T-helper 2 cell treated with Interferon-gamma antibody and Interleukin-4, amounts not matched to agents 100 ng/mL and 5 ng/mL, for 36 hours (primary cell): ENCODE results near the gene MFF. TPM values are rescaled to one million over a fixed set of nuclear protein-coding genes. Genes with fewer than 3 reads are reported as not detected.

Experiments used
- intact Hi-C: fragments of 100-400 bp; cut with micrococcal nuclease; formaldehyde crosslinking; loops from one replicate; pipeline ENCODE4 v1.15.1; 2023
- total RNA-seq: library from RNA; stranded (reverse); gene quantifications from 2 replicates; pipeline ENCODE4 v1.2.3, GENCODE V29; 2022

The MFF gene, protein sequence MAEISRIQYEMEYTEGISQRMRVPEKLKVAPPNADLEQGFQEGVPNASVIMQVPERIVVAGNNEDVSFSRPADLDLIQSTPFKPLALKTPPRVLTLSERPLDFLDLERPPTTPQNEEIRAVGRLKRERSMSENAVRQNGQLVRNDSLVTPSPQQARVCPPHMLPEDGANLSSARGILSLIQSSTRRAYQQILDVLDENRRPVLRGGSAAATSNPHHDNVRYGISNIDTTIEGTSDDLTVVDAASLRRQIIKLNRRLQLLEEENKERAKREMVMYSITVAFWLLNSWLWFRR
- 60.8 and 62.8 TPM in 2 replicates for total RNA-seq

DNA sequence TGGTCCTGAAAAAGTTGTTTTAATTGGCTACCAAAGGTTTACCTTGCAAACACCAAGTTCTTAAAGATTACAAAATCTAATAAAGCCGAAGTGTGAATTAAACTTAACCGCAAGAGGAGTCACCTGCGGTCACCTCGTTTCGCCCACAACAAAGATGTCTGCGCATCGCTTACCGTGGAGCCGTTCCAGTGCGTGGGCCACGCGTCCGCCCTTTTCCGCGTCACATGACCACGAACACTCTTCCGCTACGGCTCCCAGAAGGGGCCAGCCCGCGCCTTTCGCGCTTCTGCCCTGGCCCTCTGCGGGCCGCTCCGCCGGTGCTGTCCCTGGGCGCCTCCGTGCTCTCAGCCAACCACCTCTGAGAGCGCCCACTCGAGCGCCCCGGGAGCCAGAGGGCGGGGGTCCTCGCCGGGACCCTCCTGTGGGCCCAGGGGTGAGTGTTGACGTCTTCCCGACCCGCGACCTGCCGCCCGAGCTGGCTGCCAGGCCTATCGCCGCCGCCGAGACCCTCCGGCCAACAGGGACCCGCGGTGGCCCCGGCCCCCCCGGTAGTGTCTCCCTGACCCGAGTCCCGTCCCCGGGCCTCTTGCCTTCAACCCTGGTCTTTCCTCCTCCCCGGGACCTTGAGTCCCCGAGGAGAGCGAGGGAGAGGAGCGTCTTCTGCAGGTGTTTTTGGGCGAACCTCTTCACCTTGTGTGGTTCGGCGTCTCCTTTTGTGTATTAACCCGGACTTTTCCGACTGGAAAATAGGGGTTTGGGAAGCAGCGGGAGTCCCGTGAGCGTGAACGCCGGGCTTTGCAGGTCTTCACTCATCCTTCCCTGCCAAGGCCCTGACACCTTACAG, at the start of gene MFF:
MFF (plus strand) TSS at position 257 of the 844 bp plus-strand sequence. CDS start 5,415 bp downstream, outside the sequence.
- intact Hi-C loops: loop anchor here (1.0 to 2.0 kb wide), 2 partner anchors 148 to 489 kb away; partner anchors contain the start of genes AGFG1 and RHBDD1

DNA sequence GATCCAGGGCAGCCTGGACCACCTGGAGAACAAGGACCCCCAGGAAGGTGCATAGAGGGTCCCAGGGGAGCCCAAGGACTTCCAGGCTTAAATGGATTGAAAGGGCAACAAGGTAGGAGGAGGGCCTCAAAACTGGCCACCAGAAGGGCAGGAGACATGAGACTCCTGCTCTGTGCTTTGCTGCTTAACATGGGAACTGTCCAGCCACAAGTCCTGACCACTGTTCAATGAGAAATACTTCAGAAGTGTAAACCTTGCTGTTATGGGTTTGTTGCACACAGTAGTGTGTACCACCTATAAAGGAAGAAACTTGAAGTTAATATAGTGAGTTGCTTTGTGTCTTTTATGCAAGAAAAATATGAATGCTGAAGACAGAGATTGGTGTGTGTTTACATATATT, 44.2 kb upstream of the MFF start:
- intact Hi-C loops: no loop called here

DNA sequence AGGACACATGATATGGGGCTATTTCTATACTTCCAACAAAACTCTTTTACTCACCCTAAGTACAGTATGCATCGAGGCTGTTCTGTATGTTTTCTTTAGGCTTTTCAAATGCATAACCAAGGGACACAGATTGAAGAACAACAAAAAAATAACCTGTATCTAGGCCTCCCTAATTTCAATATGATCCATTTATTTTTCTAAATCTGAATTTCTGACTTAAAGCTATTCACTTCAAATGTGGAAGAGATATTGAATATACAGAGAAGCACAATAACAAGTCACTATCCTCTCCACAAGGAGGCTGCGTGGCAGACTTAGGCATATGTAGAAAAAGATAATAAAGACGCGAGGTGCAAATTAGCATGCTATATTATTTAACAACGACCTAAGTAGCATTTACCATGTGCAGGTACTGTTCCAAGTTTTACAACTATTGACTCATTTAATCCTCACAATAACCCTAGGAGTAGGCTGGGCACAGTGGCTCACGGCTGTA, 39.3 kb upstream of the MFF start:
- intact Hi-C loops: no loop called here

DNA sequence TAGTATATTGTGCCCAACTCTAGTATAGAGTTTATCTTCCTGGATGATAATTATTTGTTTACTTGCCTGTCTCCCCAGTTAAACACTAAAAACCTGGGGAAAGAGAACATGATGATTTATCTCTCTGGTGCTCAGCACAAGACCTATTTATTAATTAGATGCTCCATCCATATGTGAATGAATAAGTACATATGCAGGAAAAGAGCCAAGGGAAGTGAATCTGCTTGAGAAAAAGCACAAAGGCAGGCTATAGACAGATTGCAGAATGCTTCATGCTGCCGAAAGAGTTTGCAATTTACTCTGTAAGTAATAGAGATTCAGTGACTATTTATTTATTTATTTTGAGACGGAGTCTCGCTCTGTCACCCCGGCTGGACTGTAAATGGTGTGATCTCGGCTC, 37.3 kb upstream of the MFF start:
- intact Hi-C loops: no loop called here

DNA sequence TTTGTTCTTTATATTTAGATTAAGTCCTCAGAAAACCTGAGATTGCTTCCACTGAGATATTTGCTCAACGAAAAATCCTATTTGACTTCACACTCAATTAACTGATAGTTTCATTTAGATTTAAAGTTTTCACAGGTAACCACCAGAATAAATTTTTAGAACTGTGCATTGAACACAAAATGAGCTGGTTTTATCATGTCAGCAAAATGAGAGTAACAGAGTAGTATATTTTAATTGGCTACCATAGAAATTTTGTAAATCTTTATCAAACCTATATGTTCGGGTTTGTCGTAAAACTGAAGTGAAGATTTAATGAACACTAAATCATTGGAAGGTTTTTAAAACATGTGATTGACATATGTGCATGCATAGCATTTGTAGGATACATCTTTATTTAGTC, 32.7 kb upstream of the MFF start:
- intact Hi-C loops: no loop called here

DNA sequence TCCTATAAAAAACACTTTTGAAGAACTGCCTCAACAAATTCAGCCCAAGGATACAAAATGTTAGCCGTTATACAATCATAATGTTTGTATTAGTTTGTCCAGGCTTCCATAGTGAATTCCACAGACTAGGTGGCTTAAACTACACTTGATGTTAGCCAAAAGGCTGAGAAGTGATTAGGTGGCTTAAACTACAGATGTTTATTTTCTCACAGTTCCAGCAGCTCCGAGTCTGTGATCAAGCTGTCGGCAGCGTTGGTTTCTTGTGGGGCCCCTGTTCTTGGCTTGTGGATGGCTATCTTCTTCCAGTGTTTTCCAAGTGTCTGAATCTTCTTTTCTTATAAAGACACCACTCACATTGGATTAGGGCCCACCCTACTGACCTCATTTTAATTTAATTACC, 31.5 kb upstream of the MFF start:
- intact Hi-C loops: no loop called here

DNA sequence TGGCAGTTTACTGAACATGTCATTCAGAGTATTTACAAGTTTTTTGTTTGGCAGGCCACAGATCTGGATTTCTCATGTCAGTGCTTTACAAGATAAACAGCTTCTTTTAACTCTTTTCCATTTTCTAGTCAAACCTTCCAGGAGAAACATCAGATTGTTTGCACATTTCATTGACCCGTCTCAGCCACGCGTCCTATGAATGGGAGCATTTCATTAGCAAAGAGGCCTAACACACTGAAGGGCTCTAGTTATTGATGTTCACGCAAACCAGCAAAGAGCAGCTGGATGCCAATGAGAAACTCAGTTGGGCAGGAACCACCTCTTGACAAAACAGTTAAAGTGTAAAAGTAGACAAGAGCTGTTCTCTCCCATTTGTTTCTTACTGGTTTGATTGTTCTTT, 29.2 kb upstream of the MFF start:
- intact Hi-C loops: no loop called here

DNA sequence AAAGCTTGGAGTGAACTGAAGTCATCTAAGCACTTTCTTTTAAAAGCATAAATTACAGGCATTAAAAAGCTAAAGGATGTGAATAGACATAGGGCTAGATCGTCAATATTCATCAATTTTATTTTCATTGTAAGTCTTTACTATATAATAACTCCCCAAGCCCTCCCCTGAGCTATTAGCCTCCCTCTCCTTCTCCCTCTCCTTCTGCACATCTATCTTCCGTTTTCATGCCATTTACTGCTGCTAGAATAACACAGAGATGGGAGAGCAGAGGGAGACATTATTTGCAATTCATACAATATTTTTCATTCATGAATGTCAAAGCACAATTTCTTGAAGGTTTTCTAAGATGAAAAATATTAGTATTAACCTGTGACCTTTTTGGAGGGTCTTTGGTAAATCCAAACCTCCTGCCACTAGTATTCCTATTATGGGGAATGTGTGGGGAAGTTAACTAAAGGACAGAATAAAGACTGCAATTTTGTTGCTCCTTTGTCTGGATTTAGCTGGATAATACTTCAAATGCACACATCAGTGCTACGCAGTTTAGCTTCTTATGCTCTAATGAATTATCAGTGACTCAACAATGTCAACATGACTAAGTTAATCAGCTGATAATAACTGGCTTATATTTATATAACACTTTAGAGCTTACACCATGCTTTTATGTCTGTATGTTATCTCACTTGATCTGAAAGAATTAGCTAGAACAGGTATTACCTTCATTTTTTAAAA, 28.2 kb upstream of the MFF start:
- intact Hi-C loops: no loop called here

DNA sequence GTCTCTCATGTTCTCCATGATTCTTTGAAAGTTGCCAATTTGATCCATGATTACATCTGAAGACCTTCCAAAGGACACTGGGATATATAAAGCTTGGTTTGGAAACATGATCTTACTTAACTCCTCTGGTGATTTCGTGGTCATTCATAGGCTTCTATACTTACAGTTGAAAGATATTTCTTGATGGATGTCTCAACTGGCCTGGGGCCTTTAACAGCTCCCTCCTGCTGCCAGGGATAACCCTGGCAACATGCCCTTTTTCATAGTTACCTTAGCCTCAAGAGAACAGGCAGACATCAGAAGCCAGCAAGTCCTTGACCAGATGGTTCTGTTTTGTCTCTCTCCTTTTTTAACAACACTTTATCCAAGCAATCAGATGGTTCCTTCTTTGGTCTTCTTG, 23.5 kb upstream of the MFF start:
- intact Hi-C loops: no loop called here

DNA sequence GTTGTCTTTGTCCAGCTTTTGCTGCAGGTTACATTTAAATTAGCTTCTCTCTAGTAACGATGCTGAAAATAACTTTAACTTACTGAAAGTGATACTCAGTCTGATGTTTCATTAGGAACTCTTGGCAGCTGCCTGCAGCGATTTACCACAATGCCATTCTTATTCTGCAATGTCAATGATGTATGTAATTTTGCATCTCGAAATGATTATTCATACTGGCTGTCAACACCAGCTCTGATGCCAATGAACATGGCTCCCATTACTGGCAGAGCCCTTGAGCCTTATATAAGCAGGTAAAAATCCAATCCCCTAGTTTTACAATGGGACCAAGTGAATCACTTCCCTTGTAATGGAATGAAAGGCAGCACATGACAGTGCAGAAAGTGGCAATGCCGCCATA, 16.3 kb upstream of the MFF start:
- intact Hi-C loops: no loop called here

DNA sequence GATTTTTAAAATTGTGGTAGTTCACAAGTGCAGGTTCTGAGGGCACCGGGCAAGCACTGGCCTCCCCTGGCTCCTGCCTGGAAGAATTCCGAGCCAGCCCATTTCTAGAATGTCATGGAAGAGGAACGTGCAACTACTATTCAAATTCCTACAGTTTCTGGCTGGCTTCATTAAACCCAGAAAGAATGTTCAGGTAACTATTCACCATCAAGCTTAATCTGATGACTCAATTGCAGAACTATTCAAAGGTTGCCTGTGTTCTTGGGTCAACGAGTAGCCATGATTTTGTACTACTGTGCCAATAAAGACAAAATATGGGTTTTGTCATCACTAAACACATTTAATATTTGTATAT, 14.3 kb upstream of the MFF start:
- intact Hi-C loops: no loop called here

DNA sequence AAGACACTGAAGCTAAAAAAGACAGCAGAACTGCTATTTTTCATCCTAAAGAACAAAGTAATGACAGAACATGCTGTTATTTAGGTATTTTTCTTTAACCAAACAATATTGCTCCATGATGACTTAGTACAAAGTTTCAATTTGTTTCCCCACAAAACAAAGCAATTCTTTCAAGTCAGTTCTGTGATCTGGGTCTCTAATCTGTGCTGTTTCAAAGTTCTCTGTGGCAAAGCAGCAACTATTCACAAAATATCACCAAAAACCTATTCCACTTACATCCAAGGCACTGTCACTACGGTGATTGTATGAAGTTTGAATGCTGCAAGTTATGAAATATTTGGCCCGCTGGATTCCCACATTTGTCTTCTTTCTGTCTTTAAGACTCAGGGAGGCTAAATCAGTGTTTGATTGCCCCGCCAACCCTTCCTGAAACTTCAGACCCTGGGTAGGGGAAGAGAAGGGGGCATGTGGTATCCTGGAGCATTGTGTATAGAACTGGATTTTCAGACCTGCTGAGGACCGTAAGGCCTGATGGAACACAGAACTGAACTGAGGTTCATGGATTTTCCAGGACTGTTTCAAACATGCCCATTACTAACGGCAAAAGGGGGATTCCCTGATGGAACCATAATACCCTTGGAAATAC, 13.1 kb upstream of the MFF start:
- intact Hi-C loops: no loop called here

DNA sequence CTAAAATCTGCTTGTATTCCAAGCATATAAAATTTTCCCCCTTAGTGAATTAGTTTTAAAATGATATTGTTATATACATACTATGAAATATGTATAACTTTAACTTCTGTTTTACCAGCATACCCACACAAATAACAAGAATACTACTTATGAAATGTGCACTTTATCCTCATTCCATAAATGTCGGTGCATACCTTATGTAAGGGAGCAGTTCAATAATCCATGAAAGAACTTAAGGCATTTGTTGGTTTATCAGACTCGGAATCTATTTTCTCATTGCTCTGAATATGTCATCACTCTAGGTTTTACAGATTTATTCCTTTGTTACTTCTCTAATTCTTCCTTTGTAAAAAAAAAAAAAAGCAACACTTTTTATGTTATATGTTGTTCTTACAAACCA, 12.5 kb upstream of the MFF start:
- intact Hi-C loops: no loop called here

DNA sequence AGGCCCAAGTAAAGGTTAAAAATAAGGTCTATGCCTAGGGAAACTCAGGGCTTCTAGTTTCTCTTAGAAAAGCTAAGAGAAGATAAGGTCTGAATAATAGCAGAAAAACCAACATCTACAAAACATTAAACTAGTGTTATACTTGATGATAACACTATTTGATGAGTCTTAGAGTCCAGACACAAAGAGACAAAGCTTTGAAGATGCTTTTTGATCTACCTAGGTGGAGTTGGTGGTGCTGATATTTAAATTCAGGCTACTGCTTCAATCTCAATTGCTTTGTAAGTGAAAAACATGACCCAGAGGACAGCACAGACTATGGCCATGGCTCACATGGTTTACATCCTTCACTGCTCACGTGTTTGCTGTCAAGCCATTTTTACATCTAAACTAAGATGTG, 11.7 kb upstream of the MFF start:
- intact Hi-C loops: no loop called here

DNA sequence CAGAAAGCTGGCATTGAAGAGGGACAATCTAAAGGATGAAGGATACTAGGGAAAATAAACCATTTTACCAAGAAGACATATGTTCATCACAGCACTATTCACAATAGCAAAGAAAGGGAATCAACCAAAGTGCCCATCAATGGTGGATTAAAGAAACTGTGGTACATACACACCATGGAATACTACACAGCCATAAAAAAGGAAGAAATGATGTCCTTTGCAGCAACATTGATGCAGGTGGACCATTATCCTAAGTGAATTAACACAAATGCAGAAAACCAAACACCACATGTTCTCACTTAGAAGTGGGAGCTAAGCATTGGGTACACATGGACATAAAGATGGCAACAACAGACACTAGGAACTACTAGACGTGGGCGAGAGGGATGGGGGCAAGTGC, 7.2 kb upstream of the MFF start:
- intact Hi-C loops: no loop called here

DNA sequence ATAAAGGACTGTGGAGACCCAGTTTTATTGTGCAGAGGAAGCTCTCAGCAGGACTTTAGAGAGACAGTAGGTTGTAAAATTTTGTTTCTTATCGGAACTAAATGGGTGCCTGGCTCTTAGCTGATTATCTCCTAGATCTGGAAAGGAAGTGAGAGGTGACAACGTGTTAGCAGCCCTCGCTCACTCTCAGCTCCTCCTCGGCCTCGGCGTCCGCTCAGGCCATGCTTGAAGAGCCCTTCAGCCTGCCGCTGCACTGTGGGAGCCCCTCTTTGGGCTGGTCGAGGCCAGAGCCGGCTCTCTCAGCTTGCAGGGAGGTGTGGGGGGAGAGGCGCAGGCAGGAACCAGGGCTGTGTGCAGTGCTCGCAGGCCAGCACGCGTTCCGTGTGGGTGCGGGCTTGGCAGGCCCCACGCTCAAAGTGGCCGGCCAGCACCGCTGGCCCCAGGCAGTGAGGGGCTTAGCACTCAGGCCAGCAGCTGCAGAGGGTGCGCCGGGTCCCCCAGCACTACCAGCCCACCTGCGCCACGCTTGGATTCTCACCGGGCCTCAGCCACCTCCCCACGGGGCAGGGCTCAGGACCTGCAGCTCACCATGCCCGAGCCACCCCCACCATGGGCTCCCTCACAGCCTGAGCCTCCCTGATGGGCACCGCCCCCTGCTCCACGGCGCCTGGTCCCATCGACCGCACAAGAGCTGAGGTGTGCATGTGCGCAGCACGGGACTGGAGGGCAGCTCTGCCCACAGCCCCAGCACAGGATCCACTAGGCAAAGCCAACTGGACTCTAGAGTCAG, 4.6 kb upstream of the MFF start:
- intact Hi-C loops: no loop called here

DNA sequence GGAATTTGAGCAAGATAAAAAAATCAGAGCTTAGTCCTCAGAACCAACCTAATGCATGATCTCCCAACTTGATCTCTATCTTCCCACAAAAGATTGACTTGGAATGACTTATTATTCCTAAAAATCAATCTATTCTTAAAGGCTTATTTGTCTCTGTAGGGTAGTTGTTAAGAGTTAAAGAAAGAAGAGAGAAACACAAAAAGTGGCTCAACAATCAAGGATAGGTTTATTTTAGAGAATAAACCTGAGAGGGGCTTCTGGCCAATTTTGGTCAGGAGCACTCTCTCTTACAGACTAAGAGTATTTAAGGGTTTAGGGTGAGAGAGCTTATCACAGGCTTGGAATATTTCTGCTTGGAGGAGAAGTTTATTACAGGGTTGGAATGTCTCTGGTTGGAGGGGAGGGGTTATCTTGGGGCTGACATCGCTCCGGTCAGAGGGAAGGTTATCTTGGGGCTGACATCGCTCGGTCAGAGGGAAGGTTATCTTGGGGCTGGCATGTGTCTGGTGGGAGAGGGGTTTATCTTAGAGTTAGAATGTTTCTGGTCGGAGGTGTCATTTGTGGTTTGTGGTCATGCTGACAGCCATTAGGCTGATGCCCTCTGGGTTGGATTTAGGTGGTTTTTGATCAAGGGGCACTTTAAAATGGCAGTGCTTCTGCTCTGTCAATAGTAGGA, 2.4 kb upstream of the MFF start:
- intact Hi-C loops: no loop called here

DNA sequence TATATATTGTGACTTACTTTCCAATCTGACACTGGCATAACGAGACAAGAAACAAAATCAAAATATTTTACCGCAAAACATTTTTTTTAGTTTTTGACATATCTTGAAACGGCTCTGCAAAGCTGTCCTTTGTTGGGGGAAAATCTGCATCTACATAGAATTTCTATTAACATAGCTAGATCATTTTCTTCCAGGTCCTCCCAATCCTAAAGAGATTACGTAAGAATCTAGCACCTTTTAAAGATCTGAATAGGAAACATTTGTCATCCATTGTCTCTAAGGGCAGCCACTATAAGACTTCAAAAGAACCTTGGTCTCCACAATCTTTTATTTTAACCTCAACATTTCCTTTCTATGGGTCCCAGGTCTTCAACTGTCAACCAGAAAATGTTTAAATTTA, 1.2 kb upstream of the MFF start:
- intact Hi-C loops: loop anchor here (2.0 kb wide), 1 partner anchor 149 kb away; the partner anchor contains the start of gene AGFG1

DNA sequence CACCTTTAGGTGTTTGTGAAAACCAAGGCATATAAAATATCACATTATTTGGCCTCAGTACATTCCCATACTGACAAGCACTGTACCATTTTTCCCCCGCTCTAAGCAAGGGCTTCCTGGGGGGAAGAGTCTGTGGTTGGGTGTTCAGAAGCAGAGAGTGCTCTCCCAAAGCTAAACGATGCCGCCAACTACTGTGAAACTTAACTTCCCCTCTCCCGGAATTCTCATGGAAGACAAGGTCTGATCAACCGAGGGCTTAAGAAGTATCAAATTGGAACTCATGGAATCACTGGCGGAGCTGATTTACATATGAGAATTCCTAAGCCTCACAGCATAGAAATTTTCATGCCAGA, 433 bp upstream of the MFF start:
- intact Hi-C loops: loop anchor here (2.0 kb wide), 1 partner anchor 148 kb away; the partner anchor contains the start of gene AGFG1

DNA sequence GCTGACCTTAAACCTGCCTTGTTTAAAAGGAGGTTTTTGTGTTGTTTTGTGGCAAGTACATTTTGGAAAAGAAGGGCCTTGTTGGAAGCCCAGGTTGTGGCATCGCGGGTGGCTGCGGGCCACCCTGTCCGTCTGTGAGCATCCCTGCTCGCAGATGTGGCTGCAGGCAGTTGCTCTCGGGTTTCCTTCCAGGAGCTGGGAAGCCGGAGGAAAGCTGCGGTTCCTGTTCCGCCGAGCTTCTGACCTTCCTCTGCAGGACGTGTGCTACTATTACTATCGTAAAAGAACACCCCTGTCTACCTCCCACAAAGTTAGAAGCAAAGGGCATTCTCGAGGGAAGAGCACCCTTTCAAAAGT, 766 bp downstream of the MFF start:
- intact Hi-C loops: loop anchor here (1.0 to 2.0 kb wide), 2 partner anchors 147 to 490 kb away; partner anchors contain the start of genes AGFG1 and RHBDD1
